ENCODE measurements around the gene HOXA10. TPM values are rescaled to one million over a fixed set of nuclear protein-coding genes. Genes with fewer than 3 reads are reported as not detected.

Gene HOXA10
- total RNA-seq, 4 donors from 2014 or later = 19.0 to 34.1 (median 24.9) TPM

DNA sequence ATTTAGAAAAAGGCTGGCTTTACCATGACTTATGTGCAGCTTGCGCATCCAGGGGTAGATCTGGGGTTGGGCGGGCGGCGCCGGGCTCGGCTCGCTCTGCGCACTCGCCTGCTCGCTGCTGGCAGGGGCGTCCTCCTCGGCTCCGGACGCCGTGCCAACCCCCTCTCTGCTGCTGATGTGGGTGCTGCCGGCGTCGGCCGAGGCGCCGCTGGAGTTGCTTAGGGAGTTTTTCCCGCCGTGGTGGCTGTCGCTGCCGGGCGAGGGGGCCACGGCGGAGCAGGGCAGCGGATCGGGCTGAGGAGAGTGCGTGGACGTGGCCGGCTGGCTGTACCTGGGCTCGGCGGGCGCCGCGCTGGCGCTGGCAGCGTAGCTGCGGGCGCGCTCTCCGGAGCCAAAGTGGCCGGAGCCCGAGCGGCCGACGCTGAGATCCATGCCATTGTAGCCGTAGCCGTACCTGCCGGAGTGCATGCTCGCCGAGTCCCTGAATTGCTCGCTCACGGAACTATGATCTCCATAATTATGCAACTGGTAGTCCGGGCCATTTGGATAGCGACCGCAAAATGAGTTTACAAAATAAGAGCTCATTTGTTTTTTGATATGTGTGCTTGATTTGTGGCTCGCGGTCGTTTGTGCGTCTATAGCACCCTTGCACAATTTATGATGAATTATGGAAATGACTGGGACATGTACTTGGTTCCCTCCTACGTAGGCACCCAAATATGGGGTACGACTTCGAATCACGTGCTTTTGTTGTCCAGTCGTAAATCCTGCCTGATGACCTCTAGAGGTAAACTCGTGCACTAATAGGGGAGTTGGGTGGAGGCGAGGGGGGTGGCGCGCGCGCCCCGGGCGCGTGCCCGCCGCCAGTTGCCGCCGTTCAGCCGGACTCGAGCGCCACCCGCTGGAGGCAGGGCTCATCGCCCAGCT, 30.8 kb downstream of the HOXA10 start, which contains the start of gene HOXA5:
HOXA5 (minus strand) TSS at position 659 of the 927 bp plus-strand sequence; CDS start at position 585, 74 bp downstream.
- Histone ChIP-seq H3K27me3 (peaks cover 0 to 96% of the 10 kb centered on the region in 2 donors), H3K9me3 (no peaks in the 10 kb centered on the region), H3K4me1 (peaks cover 0 to 60% (median 5%) of the 10 kb centered on the region in 4 donors), H3K4me3 (peak within 1 kb of the TSS; percentile 28 to 54 (median 44)), H3K36me3 (peaks cover 0 to 33% (median 0%) of the 10 kb centered on the region in 3 donors), H3K27ac (peak within 1 kb of the TSS; percentile 25 to 83 (median 76))
- WGBS, 2 donors = 23 to 43% methylated on average over 40 to 59 of the region's 86 CpGs
- no peak for DNase-seq (ENCODE audit: low spot score in 2 of 2)
- TF ChIP-seq EP300 (IDR thresholded peaks at IDR 0.05) (peak; percentile 51 to 68), POLR2A (IDR thresholded peaks at IDR 0.05) (peak in 1 of 2 donors; percentile 51)
- TF ChIP-seq, protein P1, sequence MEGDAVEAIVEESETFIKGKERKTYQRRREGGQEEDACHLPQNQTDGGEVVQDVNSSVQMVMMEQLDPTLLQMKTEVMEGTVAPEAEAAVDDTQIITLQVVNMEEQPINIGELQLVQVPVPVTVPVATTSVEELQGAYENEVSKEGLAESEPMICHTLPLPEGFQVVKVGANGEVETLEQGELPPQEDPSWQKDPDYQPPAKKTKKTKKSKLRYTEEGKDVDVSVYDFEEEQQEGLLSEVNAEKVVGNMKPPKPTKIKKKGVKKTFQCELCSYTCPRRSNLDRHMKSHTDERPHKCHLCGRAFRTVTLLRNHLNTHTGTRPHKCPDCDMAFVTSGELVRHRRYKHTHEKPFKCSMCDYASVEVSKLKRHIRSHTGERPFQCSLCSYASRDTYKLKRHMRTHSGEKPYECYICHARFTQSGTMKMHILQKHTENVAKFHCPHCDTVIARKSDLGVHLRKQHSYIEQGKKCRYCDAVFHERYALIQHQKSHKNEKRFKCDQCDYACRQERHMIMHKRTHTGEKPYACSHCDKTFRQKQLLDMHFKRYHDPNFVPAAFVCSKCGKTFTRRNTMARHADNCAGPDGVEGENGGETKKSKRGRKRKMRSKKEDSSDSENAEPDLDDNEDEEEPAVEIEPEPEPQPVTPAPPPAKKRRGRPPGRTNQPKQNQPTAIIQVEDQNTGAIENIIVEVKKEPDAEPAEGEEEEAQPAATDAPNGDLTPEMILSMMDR (IDR thresholded peaks at IDR 0.05) = peak; percentile 42 to 82 (median 63)

DNA sequence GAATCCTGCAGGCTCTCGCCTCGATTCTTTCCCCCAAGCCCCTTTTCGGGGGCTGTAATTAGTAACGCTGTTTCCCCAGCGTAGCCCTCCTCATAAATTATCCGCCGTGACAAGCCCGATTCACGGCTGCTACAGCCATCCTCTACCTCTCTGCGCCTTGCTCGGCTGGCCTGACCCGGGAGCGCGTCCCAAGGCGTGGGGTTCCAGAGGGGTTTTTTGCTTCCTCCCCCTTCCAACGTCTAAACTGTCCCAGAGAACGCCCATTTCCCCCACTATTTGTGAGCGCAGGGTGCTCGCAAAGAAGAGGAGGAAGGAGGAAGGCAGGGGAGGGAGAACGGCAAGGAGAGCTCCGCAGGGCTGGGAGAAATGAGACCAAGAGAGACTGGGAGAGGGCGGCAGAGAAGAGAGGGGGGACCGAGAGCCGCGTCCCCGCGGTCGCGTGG, 31.5 kb downstream of the HOXA10 start:
- peak overlapping the region; percentile 28 to 54 (median 44) for H3K4me3 ChIP-seq
- H3K9me3 ChIP-seq = no peaks in the 10 kb centered on the region
- TF ChIP-seq EP300 (IDR thresholded peaks at IDR 0.05) (no peak), POLR2A (IDR thresholded peaks at IDR 0.05) (no peak)
- TF ChIP-seq, protein P1 (IDR thresholded peaks at IDR 0.05) = no peak
- peaks cover 0 to 33% (median 0%) of the 10 kb centered on the region in 3 donors for H3K36me3 ChIP-seq
- peak overlapping the region; percentile 25 to 83 (median 76) for H3K27ac ChIP-seq
- H3K4me1 ChIP-seq = peaks cover 0 to 58% (median 2%) of the 10 kb centered on the region in 4 donors
- peaks cover 0 to 89% of the 10 kb centered on the region in 2 donors for H3K27me3 ChIP-seq
- no peak for DNase-seq (ENCODE audit: low spot score in 2 of 2)
- 26 to 43% methylated on average over 29 of the region's 29 CpGs for WGBS, 2 donors

DNA sequence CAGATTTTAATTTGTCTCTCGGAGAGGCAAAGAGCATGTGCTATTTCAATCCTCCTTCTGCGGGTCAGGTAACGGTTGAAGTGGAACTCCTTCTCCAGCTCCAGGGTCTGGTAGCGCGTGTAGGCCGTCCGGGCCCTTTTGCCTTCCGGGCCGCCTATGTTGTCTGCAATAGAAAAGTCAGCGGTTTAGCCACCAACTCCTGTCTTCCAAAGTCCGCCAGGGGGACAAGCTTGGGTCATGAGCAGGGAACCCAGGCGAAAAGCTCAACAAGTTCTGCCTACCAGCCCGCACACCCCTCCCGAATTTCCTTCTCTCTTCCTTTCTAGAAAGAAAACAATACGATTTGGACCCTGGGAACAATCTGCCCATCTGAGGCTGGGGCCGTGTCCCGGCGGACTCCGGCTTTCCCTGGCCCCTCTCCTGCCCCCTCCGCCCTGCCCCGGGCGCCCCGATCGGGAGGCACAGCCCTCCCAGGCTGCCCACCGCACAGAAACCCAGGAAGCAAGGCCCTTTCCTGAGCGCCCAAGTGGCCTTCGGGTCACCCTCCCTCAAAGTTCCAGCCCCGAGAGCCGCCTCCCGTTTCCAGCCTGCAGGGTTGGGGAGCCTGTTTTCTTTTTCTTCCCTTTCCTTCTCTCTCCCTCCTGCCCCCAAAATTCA, 32.1 kb downstream of the HOXA10 start:
- Histone ChIP-seq H3K27ac (peak overlapping the region; percentile 25 to 83 (median 76)), H3K4me3 (peak overlapping the region; percentile 28 to 54 (median 44)), H3K4me1 (peaks cover 0 to 58% (median 4%) of the 10 kb centered on the region in 4 donors), H3K9me3 (no peaks in the 10 kb centered on the region), H3K36me3 (peaks cover 0 to 33% (median 0%) of the 10 kb centered on the region in 3 donors), H3K27me3 (peaks cover 0 to 85% of the 10 kb centered on the region in 2 donors)
- WGBS, 2 donors = 43 to 70% methylated on average over 30 of the region's 30 CpGs
- no peak for DNase-seq (ENCODE audit: low spot score in 2 of 2)
- TF ChIP-seq POLR2A (IDR thresholded peaks at IDR 0.05) = no peak
- TF ChIP-seq EP300 (IDR thresholded peaks at IDR 0.05) = no peak
- TF ChIP-seq, protein P1 (IDR thresholded peaks at IDR 0.05) = no peak

DNA sequence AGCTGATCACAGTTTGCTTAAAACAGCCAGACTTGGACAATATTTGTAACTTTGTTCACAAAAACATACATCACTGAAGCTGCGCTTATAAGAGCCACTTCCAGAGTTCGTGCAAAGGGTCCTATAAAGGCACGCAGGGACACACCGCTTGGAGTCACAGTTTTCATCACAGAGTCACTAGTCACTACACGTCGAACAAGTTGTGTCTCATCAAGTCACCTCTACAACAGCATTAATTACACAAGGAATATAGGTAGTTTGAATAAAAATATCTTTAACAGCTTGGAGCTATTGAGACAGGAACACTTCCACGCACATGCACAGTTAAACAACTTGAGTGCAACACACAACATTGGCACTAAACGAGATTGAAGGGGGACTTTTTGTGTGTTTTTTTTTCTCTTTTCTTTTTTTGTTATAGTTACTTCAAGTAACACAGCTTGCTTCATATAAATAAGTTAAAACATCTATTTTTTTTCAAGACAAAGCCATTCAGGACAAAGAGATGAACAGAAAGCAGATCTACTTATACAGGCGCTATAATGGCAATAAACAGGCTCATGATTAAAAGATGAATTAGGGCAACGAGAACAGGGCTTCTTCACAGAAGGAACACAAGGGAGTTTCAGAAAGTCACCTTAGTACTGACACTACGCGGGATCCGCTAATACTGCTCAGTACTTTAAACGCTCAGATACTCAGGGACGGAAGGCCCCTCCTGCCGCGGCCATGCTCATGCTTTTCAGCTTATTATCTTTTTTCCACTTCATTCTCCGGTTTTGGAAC, 32.8 kb downstream of the HOXA10 start:
- TF ChIP-seq, protein P1 (IDR thresholded peaks at IDR 0.05) = no peak
- TF ChIP-seq POLR2A (IDR thresholded peaks at IDR 0.05) = no peak
- DNase-seq (ENCODE audit: low spot score in 2 of 2) = no peak
- peaks cover 0 to 60% (median 8%) of the 10 kb centered on the region in 4 donors for H3K4me1 ChIP-seq
- WGBS, 2 donors = 85 to 91% methylated on average over 18 of the region's 18 CpGs
- peaks cover 0 to 85% of the 10 kb centered on the region in 2 donors for H3K27me3 ChIP-seq
- H3K4me3 ChIP-seq = peak overlapping the region in 2 of 4 donors; percentile 28 to 54
- peaks cover 0 to 33% (median 0%) of the 10 kb centered on the region in 3 donors for H3K36me3 ChIP-seq
- H3K27ac ChIP-seq = peak overlapping the region in 3 of 4 donors; percentile 25 to 77 (median 76)
- H3K9me3 ChIP-seq = no peaks in the 10 kb centered on the region
